Activated gamma-delta T cell treated with Interleukin-2 at 50 U/mL for 16 hours (primary cell): ENCODE measurements around the gene NDUFA7.
A peak's percentile ranks its signal among the peaks of the same experiment; 100 is the strongest.
"Not testable (repeated sequence)": the region's sequence is repeated elsewhere in the genome, so short reads cannot be mapped to it uniquely, and the experiment has no call there.

Source experiments
- DNase-seq: peaks from one replicate; pipeline ENCODE4 v3.0.0-alpha.2; 2020

The NDUFA7 gene

DNA sequence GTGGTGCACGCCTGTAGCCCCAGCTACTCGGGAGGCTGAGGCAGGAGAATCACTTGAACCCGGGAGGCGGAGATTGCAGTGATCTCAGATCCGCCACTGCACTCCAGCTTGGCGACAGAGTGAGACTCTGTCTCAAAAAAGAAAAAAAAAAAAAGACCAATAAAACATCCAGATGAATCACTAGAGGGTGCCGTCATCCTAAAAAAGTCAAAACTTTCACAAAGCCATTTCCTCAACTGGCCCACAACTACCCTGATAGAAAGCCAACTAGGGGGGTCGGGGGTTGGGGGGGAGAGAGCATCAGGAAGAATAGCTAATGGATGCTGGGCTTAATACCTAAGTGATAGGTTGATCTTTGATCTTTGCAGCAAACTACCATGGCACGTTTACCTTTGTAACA lies 2.3 kb downstream of the NDUFA7 start:
- DNase-seq, result not testable (repeated sequence)

GRCh38 chr19:8316351-8317125 lies 4.6 kb downstream of the NDUFA7 start:
- DNase-seq, result no peak

DNA sequence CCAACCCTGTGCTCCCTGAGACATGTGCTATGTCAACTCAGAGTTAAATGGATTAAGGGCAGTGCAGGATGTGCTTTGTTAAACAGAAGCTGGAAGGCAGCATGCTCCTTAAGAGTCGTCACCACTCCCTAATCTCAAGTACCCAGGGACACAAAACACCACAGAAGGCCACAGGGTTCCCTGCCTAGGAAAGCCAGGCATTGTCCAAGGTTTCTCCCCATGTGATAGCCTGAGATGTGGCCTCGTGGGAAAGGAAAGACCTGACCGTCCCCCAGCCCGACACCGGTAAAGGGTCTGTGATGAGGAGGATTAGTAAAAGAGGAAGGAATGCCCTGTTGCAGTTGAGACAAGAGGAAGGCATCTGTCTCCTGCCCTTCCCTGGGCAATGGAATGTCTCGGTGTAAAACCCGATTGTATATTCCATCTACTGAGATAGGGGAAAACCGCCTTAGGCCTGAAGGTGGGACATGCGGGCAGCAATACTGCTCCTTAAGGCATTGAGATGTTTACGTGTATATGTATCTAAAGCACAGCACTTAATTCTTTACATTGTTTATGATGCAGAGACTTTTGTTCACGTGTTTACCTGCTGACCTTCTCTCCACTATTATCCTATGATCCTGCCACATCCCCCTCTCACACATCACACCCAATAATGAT lies 6.1 kb downstream of the NDUFA7 start:
- DNase-seq, result not testable (repeated sequence)

DNA sequence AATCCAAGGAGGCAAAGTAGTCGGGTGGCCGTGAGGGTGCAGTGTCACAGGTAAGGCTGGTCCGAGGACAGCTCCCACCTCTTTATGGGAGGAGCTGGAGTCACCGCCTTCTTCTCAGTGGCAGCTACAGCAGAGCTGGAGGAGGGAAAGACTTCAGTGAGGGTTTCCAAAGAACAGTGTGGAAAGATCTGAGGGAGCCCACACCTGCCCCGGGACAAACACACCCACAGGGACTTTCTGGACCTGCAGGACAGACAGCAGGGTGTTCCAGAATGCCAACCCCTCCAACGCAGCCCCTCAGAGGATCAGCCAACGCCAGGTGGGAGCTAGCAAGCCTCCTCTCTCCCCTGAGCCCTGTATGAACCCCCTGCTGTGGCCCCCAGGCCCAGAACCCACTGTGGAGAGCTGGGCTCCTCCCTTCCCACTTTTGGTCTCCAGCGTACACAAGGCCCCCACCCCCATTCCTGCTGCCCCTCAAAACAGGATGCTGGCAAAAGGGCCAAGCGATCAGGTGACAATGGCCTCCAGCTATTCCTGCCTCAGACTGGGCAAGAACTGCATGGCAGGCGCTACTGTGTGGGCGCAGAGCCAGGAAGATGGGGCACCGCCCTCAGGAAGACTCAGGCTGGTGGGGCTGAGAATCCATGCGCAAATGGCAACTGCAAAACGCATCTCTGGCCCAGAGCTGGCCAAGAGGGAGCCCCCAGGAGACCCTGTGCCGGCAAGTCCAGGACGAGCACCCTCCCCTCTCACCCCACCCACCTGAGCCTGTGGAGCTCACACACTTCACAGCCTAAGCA lies 9.5 kb downstream of the NDUFA7 start:
- no peak for DNase-seq

GRCh38 chr19:8310342-8311055 lies 10.7 kb downstream of the NDUFA7 start:
- DNase-seq, result no peak

- DNase-seq, result no peak
Measured at GRCh38 chr19:8308891-8309291, 12.3 kb downstream of the NDUFA7 start.

DNA sequence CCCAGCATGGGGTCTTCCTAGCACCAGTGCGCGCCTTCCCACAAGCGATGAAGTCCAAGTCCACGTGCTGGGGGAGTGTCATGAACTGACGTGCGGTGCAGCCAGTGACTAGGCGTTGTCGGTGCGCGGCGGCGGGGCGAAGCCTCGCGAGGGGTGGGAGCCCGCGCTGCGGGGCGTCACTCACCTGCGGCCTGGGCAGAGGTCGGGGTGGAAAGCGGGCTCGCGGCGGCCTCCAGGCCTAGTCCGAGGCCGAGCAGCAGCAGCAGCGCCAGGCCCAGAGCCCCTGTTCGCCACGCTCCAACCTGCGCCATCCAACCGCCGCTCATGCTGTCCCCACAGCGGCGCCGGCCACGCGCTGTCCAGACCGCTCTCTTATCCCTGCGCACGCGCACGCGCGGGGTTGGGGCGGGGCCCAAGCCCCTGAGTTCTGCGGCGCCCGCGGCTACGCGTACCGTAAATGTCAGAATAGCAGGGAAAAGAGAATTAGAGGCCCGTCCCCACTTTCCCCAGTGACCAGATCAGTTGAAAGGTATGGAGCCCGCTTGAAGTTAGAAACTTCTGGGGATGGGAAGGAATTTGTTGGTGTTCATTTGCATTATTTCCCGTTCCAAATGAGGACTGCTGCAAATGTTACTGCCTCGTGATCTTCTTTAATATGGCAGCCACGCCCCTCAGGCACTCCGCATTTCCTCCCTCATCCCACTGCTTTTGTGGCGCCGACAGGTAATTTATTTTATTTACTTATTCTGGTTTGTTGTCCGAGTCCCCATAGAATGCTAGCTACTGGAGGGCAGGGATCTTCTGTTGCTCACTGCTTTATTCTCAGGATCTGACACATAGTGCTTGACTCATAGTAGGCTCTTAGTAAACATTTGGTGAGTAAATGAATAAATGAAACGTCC lies 13.0 kb downstream of the NDUFA7 start, which contains the start of gene CD320:
CD320 (minus strand) TSS at position 394 of the 902 bp plus-strand sequence; CDS start at position 326, 68 bp downstream.
- DNase-seq, result peak; percentile 81

GRCh38 chr19:8307400-8307964 lies 13.7 kb downstream of the NDUFA7 start:
- DNase-seq, result no peak

GRCh38 chr19:8306235-8307054 lies 14.7 kb downstream of the NDUFA7 start:
- no peak for DNase-seq

- DNase-seq, result no peak
Measured at GRCh38 chr19:8305798-8306197, 15.4 kb downstream of the NDUFA7 start.

GRCh38 chr19:8304841-8305621 lies 16.1 kb downstream of the NDUFA7 start:
- no peak for DNase-seq

DNA sequence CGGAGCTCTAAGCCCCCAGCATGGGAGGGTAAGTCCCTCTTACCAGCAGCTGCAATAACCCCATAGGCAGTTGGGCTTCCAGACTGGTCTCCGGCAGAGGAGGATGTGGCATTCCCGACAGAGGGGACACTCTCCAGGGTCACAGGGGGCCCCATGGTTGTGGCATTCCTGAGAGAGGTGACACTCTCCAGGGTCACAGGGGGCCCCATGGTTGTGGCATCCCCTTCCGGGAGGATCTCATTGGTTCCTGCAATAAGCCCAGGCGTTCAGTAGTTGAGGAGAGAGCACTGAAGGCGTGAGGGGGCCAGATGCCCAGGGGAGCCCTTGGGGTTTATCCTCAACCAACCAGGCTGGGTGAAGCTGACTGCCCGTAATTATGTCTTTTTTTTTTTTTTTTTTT lies 18.4 kb downstream of the NDUFA7 start:
- DNase-seq, result no peak

GRCh38 chr19:8302357-8302691 lies 18.9 kb downstream of the NDUFA7 start:
- DNase-seq, result peak; percentile 3

DNA sequence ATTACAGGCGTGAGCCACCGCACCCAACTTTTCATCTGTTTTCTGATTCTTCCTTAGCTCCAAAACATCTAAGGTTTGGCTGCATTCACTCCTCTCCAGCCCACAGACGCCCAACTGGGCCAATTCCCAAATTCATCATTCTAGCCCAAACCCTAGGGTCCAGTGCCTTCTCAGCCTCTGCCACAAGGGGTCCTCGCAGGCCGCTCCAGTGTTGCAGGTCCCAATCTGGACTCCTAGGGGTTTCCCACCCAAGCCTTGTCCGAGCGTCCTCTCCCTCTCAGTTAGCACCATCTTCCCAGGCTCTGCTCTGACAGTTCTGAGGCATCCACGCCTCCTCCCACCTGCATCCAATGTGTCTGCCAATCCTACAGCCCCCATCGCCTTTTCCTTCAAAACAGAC lies 29.8 kb downstream of the NDUFA7 start:
- DNase-seq, result not testable (repeated sequence)

DNA sequence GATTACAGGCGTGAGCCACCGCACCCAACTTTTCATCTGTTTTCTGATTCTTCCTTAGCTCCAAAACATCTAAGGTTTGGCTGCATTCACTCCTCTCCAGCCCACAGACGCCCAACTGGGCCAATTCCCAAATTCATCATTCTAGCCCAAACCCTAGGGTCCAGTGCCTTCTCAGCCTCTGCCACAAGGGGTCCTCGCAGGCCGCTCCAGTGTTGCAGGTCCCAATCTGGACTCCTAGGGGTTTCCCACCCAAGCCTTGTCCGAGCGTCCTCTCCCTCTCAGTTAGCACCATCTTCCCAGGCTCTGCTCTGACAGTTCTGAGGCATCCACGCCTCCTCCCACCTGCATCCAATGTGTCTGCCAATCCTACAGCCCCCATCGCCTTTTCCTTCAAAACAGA lies 44.7 kb downstream of the NDUFA7 start:
- DNase-seq, result not testable (repeated sequence)

- DNase-seq, result no peak
Measured at GRCh38 chr19:8269724-8270123, 51.5 kb downstream of the NDUFA7 start.

GRCh38 chr19:8265872-8266271 lies 55.3 kb downstream of the NDUFA7 start:
- no peak for DNase-seq

- not testable (repeated sequence) for DNase-seq
Measured at GRCh38 chr19:8264248-8264647, 56.9 kb downstream of the NDUFA7 start.

- DNase-seq, result no peak
Measured at GRCh38 chr19:8262431-8262830, 58.7 kb downstream of the NDUFA7 start.

GRCh38 chr19:8261881-8262280 lies 59.3 kb downstream of the NDUFA7 start:
- DNase-seq, result no peak
